ENCODE measurements around the gene POLR2J.
"Not testable (repeated sequence)": the region's sequence is repeated elsewhere in the genome, so short reads cannot be mapped to it uniquely, and the experiment has no call there.

POLR2J gene

DNA sequence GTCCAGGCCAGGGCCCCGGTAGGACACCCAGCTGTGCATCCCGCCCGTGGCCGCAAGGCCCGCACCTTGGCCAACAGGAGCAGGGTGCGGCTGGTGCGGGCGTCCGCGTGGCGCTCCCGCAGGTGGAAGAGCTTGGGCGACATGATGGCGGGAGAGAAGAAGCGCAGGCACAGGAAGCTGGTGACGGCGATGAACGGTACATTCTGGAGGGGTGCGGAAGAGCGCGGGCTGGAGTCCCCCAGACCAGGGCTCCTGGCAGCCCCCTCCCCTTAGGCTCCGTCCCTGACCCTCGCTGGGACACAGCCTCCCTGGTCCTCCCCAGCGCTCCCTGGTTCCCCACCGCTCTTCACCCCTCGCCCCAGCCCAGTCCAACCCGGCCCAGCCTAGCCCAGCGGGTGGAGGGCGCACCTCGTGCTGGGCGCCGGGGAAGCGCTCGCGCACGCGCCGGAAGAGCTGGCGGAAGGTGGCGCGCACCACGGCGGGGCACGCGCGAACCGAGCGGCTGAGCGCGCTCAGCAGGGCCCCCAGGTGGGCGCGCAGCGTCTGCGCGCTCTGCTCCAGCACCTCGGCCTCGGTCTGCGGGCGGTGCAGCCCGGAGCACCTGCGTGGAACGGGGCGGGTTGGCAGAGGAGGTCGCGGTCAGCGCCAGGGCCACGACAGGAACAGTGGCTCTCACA lies 15.9 kb upstream of the POLR2J start:
- not testable (repeated sequence) for DNase-seq

DNA sequence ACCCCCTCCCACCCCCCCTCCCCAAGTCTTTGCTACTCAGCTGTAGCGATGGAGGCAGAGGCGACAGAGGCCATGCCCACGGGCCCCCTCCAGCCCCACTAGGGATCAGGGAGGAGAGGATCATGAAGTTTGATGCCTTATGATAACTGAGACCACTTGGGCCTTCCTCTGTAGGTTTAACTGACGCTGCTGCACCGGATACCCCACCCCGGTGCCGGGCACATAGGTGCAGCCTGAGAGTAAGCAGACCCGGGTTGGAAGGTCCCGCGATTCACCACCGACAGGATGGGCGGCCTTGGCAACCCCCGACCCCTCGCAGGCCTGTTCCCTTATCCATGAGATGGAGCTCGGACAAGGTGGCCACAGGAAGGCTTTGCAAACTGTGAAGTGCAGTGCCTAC lies 15.3 kb upstream of the POLR2J start:
- DNase-seq: peak; percentile 40

DNA sequence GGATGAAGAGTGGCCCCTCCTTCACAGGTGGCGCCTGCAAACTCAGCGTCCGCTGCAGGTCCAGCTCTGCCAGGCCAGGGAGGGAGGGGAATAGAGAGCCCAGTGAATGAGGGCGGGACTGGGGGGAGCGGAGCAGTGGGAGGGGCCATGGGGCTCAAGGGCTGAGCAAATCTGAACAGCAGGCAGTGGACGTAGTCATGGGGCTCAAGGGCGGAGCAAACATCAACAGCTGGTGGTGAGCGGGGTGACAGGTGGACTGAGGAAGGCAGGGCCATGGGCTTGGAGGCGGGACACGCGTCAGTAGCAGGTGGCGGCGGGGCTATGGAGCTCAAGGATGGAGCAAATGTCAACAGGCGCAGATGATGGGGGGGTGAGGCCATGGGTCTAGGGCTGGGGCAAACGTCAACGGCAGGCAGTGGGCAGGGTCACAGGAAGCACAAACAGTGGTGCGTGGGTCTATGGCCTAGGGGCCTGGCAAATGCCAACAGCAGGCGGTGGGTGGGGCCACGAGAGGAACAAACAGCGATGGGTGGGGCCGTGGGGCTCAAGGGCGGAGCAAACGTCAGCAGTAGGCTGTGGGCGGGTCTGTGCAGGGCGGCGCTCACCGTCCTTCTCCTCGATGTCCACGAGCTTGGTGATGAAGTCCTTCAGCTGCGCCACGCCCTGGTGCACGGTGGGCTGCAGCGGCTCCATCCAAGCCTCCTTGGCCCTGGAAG lies 14.7 kb upstream of the POLR2J start:
- not testable (repeated sequence) for DNase-seq

DNA sequence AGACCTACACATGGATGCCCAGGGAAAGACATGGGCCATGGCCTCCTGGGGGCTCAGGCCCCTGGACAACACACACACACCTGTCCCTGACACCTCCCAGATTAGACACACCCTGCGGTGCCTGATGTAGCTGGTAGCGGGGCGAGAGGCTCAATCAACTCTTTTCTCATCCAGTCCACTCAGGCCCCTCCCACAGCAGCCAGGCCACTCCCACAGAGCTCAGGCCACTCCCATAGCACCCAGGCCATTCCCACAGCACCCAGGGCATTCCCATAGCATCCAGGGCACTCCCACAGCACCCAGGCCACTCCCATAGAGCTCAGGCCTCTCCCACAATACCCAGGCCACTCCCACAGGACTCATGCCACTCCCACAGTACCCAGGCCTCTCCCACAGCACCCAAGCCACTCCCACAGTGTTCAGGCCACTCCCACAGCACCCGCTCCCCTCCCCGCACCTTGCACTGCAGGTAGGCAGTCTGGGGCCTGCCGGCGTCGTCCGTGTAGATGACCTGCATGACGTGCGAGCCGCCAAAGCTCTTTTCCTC lies 11.9 kb upstream of the POLR2J start:
- DNase-seq: peak; percentile 55

DNA sequence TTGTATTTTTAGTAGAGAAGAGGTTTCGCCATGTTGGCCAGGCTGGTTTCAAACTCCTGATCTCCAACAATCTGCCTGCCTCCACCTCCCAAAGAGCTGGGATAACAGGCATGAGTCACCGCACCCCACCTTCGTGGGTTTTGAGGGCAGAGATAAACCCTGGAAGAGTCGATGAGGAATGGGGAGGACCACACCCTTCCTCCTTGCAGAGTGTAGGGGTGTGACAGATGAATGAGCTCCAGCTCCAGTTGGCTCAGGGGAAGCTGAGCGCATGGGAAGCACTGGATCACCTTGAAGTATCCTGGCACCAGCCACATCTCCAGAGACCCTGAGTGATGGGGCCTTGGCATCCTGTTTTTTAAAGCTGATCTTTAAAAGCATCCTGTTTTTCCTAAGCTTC lies 5.6 kb upstream of the POLR2J start:
- DNase-seq: not testable (repeated sequence)

DNA sequence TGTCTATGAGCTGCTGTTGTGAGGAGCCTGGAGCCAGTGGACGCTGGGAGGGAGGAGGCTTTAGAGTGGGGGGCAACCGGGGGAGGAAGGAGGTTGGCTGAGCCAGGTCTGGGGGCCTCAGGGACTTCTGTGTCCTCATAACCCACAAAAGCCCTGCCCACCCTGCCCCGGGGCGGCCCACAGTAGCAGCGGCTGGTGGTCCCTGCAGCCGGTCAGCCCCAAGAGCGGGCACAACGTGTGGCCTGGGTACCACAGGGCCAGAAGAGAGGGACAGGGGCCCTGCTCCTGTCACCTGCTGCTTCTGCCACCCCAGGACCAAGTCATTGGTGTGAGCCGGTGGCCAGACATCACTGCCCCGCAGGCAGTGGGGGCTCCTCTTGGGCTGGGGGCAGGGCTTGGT lies 3.2 kb upstream of the POLR2J start:
- not testable (repeated sequence) for DNase-seq

DNA sequence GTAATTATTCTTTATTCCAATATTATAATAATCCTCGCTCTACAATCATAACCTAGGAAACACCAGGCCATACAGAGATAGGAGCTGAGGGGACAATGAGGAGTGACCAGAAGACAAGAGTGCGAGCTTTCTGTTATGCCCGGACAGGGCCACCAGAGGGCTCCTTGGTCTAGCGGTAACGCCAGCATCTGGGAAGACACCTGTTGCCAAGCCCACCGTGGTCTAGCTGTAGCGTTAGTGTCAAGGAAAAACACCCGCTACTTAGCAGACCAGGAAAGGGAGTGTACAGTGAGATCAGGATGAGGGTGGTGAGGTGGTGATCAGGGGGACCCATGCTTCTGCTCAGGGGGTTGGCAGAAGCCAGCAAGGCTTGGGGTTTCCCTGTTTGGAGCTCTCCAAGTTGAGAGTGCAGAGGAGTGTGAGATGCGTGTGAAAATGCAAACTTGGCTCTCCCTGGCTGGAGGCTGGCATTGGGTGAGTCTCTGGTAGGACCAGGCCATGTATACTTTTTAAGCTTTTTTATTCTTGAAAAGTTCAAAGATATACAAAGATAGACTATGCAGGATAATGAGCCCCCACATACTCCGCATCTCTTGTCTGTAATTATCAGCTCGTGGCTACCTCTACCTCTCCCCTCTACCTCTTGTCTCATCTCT lies 1.4 kb upstream of the POLR2J start:
- peak; percentile 52 for DNase-seq

DNA sequence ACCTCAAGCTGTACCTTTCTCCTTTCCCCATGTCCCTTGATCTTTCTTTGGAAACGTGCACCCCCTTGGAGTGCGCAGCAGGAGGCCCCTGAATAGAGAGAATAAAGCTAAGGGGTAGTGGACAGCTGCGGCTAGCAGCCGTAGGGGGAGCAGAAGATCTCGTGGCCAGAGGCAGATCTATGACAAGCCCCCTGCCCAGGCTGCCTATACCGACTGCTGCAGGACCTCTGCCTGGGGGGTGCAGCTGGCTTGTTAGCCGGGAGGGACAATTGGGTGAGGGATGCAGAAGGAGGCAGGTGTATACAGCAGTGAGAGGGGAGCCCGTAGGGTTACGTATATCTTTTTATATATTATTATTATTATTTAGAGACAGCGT lies 475 bp upstream of the POLR2J start:
- DNase-seq: not testable (repeated sequence)

DNA sequence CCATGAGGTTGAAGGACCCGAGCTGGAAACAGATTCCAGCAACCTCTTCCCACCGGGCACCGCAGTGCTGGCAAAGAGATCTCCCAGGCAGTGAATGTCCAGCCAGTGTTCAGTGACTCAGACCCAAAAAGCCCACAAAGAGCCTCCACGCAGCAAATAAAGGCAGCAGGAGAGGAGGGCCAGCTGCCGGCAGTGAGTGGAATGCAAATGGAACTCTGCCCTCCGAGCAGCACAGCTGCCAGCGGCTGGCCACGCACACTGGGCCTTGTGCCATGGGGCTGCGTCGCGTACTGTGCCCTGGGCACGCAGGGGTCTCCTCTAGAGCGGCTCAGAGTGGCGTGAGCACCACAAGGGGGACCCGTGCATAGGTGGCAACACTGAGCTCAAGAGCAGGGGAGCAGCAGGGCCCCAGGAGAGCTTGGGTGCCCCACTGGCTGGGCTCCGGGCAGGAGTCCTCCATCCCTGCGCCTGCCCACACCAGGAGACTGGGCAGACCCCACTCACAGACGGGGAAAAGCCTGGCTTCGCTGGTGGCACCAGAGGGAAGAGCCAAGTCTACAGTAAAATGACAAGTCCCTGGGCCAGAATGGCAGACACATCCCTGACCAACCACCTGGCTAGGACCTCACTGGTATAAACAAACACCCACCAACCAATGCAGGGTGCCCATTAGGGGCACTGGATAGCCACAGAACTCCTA lies 3.8 kb downstream of the POLR2J start:
- DNase-seq: not testable (repeated sequence)

DNA sequence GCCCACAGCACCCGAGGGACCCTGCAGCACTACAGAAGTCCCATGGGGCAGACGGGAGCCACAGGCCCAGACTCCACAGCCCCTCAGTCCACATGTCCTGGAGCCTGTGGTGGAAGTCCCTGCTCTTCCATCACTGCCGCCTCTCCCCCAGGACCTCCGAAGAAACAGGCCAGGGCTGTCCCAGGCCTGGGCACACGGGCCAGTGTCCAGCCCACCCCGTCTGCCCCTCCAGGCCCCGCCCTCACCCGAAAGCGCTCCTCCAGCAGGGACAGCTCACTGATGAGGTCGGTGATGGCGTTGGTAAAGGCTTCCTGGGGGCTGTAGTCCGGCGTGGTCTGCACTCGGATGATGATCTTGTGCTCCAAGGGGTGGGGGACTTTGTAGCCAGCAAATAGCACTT lies 4.6 kb downstream of the POLR2J start:
- not testable (repeated sequence) for DNase-seq

DNA sequence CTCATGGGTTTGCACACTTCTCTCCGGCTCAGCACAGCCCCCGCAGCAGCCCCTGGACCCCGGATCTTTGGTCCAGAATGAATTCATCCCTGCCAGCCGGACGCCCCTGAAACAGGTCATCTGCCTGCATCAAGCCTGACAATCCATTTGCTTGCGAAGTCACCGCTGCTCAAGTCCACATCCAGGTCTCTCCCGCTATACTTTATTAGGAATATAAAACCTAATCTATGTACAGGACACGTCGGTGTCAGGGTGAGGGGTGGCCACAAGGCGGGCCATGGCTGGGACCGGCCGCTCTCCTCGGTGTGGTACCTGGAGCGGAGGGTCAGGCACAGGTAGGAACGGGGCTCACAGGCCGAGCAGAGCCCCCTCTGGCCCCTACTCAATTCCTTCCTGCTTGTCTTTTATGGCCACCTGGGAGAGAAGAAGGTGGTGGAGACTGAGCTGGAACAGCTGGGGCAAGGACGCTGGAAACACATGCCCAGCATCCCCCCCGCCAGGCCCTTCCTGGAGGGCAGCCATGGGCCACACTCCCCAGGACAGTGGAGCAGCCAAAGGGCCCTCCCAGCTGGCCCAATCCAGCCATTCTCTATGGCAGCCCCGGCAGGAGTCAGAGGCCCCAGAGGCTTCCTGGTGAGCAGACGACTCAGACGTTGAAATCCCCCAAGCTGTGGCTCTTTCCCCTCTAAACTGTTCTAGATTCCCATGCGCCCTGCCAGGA lies 5.3 kb downstream of the POLR2J start:
- DNase-seq: no peak

DNA sequence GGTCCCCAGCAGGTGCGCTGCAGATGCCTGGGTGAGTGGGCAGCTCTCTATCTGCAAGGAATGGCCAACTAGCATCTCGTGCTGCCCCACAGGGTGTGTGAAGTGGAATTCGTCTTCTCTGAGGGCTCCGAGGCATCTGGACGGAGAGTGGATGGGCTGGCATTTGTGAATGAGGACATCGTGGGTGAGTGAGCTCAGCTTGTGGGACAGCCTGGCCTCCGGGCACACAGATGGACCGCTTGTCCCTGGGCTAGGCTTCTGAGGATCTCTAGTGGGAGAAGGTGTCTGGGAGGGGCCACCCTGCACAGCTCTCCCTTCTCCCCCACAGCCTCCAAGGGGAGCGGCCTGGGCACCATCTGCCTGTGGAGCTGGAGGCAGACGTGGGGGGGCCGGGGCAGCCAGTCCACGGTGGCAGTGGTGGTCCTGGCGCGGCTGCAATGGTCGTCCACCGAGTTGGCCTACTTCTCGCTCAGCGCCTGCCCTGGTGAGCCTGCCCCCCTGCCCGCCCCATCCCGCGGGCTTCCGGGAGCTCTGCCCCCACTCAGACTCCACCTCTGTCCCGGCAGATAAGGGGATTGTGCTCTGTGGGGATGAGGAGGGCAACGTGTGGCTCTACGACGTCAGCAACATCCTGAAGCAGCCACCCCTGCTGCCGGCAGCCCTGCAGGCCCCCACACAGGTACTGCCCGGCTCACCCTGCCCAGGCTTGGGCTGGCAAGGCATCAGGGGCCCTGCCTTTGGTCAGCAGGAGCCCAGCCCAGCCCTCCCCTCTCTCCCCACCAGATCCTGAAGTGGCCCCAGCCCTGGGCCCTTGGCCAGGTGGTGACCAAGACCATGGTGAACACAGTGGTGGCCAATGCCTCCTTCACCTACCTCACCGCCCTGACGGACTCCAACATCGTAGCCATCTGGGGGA lies 6.3 kb downstream of the POLR2J start:
- no peak for DNase-seq

DNA sequence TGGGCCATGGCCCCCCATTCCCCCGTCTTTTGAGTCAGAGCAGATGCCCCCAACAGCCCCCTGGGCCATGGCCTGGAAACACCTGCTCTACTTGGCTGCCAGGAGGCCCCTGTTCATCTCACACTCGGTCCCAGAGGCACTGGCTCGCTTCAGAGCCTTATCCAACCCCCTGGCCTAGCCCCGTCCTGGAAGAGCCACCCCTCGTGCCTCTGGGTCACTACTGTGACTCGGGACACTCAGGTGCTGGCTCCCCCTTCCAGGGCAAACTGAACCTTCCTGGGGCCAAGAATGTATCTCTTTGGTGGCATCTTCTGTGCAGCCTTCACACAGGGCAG lies 7.0 kb downstream of the POLR2J start:
- no peak for DNase-seq

DNA sequence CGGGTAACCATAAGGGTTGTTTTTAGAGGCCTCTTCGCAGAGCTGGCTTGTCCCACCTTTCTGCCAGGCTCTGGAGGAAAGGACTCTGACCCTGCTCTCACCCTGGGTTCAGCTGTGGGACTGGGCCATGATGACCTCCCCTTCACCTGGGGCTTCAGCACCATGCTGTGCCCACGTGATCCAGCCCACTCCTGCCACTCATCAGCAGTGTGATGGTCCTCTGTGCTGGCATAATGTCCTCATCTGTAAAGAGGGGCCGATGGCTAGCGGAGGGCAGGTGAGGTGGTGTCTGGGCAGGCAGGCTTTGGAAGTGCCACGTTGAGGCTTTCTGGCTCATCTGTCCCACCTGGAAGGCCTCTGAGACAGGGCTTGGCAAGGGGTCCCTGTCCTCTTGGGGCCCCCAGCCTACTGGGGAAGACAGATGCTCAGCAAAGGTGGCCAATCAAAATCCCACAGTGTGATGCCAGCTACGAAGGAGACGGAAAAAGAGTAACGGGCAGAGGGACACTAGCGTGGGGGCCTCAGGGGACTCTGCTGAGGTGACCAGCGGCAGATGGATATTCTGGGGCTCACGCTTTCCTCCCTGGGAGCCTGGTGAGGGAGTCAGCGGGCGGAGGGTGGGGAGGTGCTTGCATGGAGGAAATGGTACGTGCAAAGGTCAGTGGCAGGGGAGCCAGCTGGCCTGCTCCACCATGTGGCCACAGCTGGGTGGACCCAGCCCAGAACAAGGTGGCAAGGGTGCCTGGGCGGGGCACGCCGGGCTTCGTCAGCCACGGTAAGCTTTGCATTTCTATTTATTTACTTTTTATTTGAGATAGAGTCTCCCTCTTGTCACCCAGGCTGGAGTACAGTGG lies 8.5 kb downstream of the POLR2J start:
- DNase-seq: no peak

DNA sequence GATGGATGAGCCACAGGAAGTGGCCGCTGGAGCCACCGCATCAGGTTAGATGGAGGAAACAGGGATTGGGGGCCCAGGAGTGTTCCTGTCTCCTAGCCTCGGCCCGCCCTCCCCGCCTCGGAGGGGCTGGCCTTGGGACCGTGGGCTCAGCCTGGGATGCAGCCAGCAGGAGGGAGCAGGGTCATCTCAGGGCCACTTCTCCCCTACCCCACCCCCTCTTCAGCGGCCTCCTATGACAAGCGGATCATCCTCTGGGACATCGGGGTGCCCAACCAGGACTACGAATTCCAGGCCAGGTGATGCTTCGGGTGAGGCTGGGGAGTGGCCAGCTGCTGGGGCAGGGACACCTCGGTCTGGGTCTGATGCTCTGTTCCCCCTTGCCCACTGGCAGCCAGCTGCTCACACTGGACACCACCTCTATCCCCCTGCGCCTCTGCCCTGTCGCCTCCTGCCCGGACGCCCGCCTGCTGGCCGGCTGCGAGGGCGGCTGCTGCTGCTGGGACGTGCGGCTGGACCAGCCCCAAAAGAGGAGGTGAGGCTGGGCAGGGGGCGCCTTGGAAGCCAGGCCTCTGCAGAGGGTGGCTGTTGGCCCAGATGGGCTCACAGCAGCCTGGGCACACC lies 9.3 kb downstream of the POLR2J start:
- no peak for DNase-seq

DNA sequence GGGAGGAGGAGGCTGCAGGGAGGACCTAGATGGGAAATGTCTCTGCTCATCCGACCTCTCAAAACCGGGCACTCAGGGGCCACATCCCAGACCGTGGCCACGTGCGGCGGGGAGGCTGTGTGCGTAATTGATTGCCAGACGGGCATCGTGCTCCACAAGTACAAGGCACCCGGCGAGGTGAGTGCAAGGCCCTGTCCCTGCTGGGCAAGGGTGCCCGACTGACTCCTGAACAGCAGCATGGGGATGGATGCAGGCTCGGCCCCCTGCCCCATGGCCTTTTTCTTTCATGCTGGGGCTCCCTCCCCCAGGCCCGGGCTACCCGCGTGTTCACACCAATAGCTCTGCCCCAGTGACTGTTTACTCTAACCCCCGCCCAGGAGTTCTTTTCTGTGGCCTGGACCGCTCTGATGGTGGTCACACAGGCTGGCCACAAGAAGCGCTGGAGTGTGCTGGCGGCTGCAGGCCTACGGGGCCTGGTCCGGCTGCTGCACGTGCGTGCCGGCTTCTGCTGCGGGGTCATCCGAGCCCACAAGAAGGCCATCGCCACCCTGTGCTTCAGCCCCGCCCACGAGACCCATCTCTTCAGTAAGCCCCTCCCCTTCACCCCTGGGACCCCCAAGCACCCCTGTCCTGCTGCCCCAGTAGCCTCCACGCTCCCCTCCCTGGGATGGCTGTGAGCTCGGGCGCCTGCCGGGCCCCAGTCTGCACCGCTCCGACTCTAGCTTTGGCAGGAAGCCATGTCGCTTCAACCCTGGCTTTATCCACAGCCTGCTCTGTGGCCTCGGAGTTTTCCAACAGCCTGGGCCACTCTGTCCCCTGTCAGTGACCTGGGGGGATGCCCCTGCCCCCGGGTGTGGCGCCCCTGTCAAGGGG lies 10.0 kb downstream of the POLR2J start:
- no peak for DNase-seq

DNA sequence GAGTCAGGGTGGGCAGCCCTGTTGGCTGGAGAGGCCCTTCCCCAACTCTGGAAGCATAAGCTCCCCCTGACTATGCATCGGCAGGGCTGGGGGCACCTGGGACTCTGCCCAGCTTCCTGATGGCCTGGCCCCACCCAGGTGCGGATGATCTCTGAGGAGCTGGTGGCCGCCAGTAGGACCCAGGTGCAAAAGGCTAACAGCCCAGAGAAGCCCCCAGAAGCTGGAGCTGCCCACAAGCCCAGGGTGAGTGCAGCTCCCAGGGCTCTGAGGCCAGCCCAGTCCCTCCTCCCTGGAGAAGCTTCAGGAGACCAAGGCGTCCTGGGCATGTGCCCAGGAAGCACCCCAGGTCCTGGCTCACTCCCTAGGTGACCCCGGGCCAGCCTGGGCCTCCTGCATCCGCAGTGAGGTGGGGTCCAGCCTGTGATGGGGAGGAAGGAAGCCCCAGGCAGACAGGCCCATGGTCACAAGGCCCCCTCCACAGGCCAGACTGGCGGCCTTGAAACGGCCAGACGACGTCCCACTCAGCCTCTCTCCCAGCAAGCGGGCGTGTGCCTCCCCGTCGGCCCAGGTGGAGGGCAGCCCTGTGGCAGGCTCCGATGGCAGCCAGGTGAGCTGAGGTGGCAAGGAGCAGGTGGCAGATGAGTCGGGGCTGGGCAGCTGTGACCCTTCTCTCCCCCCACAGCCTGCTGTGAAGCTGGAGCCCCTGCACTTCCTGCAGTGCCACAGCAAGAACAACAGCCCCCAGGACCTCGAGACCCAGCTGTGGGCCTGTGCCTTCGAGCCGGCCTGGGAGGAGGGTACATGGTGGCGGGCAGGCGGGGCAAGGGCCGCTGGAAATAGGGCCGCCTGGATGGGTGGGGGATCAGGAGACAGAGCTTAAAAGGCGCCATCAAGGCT lies 10.9 kb downstream of the POLR2J start:
- no peak for DNase-seq

DNA sequence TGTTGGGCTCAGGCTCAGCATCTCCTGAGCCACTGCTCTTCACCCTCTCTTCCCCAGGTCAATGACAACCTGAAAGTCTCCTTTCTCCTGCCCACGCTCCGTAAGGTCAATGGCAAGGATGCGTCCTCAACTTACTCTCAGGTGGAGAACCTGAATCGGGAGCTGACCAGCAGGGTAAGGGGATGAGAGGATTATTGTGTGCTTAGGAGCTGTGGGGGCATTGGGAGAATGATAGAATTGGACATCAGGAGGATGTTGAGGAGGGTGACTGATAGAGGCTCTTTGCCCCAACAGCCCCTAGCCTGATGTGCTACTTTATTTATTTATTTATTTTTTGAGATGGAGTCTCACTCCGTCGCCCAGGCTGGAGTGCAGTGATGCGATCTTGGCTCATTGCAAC lies 12.6 kb downstream of the POLR2J start:
- DNase-seq: no peak
